NCI-H1417 treated with DMSO at 0.1 percent for 48 hours (cell line): ENCODE data around the gene KIF4B.
"Not testable (repeated sequence)": the region's sequence is repeated elsewhere in the genome, so short reads cannot be mapped to it uniquely, and the experiment has no call there.

Experiments used
- DNase-seq: peaks from one replicate; lab custom pipeline; 2025; lab: John Stamatoyannopoulos, UW

The KIF4B gene

GRCh38 chr5:155008669-155009068 is 4.9 kb upstream of the KIF4B start:
- no peak for DNase-seq

- DNase-seq, result no peak
These were observed 2.7 kb upstream of the KIF4B start for GRCh38 chr5:155010881-155011280.

- no peak for DNase-seq
These were observed 1.7 kb downstream of the KIF4B start for GRCh38 chr5:155015239-155015638.

GRCh38 chr5:155017610-155018009 is 4.1 kb downstream of the KIF4B start:
- DNase-seq, result no peak

- DNase-seq, result no peak
These were observed 6.2 kb downstream of the KIF4B start for GRCh38 chr5:155019601-155020226.

GRCh38 chr5:155021842-155022241 is 8.3 kb downstream of the KIF4B start:
- DNase-seq, result no peak

- DNase-seq, result no peak
These were observed 9.8 kb downstream of the KIF4B start for GRCh38 chr5:155023320-155023719.

- DNase-seq, result no peak
These were observed 10.5 kb downstream of the KIF4B start for GRCh38 chr5:155024015-155024414.

- DNase-seq, result no peak
These were observed 12.3 kb downstream of the KIF4B start for GRCh38 chr5:155025895-155026294.

GRCh38 chr5:155027993-155028629 is 14.6 kb downstream of the KIF4B start:
- DNase-seq, result no peak

GRCh38 chr5:155029240-155029639 is 15.7 kb downstream of the KIF4B start:
- DNase-seq, result no peak

- not testable (repeated sequence) for DNase-seq
These were observed 20.7 kb downstream of the KIF4B start for GRCh38 chr5:155034145-155034744.

GRCh38 chr5:155035087-155035486 is 21.5 kb downstream of the KIF4B start:
- not testable (repeated sequence) for DNase-seq

GRCh38 chr5:155040984-155041653 is 27.6 kb downstream of the KIF4B start:
- DNase-seq, result no peak

- no peak for DNase-seq
These were observed 31.0 kb downstream of the KIF4B start for GRCh38 chr5:155044591-155044990.

- no peak for DNase-seq
These were observed 33.0 kb downstream of the KIF4B start for GRCh38 chr5:155046591-155046990.

GRCh38 chr5:155047818-155048217 is 34.3 kb downstream of the KIF4B start:
- no peak for DNase-seq

GRCh38 chr5:155049569-155050383 is 36.2 kb downstream of the KIF4B start:
- no peak for DNase-seq

GRCh38 chr5:155050384-155051019 is 36.9 kb downstream of the KIF4B start:
- no peak for DNase-seq

GRCh38 chr5:155052532-155052931 is 39.0 kb downstream of the KIF4B start:
- DNase-seq, result no peak

GRCh38 chr5:155053501-155053900 is 39.9 kb downstream of the KIF4B start:
- no peak for DNase-seq
